GM18907 (cell line): ENCODE measurements around the gene ARHGAP15.

Experiments used
- ATAC-seq: cut with Tn5 transposase; IDR thresholded peaks from one replicate; pipeline ENCODE4 v1.9.1; 2021; ENCODE audit warnings: mild to moderate bottlenecking, moderate library complexity; ENCODE audit not compliant: unreplicated experiment

The ARHGAP15 gene

GRCh38 chr2:143787674-143788073 is 658.5 kb downstream of the ARHGAP15 start:
- no peak for ATAC-seq

- ATAC-seq, result no peak
Measured at GRCh38 chr2:143792602-143793001, 663.4 kb downstream of the ARHGAP15 start.

- no peak for ATAC-seq
Measured at GRCh38 chr2:143793381-143793780, 664.2 kb downstream of the ARHGAP15 start.

DNA sequence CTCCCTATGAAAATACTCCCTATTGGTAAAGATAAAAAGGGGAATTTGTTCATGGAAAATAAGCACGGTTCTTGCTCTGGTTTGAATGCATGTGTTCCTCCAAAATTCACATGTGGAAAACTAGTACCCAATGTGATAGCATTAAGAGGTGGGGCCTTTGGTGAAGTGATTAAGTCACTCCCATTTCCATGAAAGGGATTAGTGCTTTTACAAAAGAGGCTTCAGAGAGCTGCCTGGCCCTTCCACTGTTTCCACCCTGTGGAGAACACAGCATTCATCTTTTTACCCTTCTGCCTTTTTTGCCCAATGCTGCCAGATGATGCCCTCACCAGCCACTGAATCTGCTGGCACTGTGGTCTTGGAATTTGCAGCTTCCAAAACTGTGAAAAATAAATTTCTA is 666.8 kb downstream of the ARHGAP15 start:
- no peak for ATAC-seq

DNA sequence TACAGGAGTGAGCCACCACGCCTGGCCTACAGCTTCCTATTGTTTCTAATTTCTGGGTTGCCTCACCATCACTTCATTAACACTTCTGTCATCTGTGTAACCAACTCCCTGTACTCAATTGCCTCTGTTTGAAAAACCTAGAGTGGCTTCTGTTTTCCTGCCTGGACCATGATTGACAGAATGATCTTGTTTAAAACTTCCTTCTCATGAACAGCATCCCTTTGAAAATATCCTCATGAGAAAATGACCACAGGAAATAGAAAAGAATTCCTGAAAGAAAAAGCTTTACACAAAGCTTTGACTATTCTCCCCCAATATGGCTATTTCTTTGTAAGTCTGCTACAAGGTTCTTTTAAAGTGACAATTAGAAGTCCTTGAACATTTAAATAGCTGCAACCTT is 672.3 kb downstream of the ARHGAP15 start:
- ATAC-seq, result no peak

- ATAC-seq, result peak; percentile 49
Measured at GRCh38 chr2:143802242-143802641, 673.0 kb downstream of the ARHGAP15 start.

DNA sequence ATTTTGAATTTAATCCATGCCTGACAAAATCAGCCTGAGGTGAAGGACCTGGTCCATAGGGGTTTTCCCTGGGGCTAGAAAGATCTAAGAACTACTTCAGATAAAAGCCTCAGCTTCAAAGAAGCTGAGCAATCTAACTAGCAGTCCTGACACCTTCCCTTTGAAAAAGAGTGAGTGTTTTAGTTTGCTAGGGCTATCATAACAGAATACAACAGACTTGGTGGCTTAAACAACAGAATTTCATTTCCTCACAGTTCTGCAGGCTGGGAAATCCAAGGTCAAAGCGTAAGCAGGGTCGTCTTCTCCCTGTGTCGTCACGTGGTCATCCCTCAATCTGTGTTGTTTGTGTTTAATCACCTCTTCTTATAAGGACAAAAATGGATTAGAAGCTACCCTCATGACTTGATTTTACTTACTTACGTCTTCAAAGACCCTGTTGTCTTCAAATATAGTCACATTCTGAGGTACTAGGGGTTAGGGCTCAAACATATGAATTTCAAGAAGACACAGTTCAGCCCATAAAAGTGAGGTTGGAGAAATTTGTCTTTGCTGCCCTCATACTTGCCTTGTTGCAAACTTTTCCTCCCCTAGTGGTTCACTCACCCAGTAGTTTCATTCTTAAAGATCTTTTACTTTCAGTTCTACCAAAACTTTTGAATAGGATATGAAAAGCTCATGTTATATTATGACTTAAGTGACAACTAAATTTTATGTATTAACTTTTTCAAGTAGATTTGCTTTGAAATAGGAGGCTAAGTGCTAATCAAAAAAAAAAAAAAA is 673.8 kb downstream of the ARHGAP15 start:
- peak; percentile 89 for ATAC-seq

GRCh38 chr2:143803936-143804335 is 674.7 kb downstream of the ARHGAP15 start:
- ATAC-seq, result no peak

- no peak for ATAC-seq
Measured at GRCh38 chr2:143805666-143806065, 676.4 kb downstream of the ARHGAP15 start.

DNA sequence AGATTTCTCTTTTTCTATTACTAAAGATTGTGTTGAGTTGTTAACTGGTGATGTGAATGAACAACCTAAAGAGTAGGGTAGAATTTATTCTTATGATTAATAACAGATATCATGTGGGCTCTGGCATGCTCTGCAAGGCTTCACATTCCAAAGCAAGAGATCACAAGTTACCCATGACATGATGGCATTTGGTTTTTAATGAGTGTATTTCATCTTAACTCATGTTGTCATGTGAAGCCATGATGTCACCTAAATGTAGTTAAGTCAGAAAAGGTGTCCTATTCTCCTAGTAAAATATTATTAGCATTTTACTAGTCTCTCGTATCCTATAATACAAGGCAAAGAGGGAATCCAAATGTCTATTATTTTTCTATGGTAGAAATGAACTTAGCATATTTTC is 678.0 kb downstream of the ARHGAP15 start:
- ATAC-seq, result no peak

DNA sequence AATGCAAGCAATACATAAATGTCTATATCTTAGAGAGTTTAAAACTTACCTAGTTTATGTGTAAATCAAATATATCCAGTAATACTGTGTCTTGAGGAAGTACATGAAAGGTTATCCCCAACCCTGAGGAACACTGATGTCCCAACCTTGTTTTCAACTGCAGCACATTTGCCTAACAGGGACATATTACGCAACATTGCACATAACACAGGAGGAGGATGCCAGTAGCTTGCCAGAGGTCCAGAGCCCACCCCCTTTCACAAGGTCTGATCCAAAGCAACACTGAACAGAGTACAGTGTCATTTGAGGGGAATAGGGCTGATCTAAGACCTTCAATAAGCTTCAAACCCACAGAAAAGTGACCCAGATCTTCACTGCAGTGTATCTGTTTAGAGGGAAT is 678.5 kb downstream of the ARHGAP15 start:
- ATAC-seq, result no peak

GRCh38 chr2:143808166-143808565 is 678.9 kb downstream of the ARHGAP15 start:
- ATAC-seq, result no peak

- no peak for ATAC-seq
Measured at GRCh38 chr2:143815082-143815481, 685.9 kb downstream of the ARHGAP15 start.

- no peak for ATAC-seq
Measured at GRCh38 chr2:143816916-143817315, 687.7 kb downstream of the ARHGAP15 start.
